Gastroesophageal sphincter (tissue), 4 donors: ENCODE measurements around the gene FBXW8. TPM values are rescaled to one million over a fixed set of nuclear protein-coding genes. Genes with fewer than 3 reads are reported as not detected.

Source experiments
- ATAC-seq: fragments of 150-250 bp; one replicate; pipeline ENCODE4 v1.9.1; 2016; ENCODE audit warnings: mild to moderate bottlenecking, moderate library complexity
- H3K27ac ChIP-seq, 4 donors: fragments of 200-600 bp; sonication (generic) in 3 of 4; 1 replicate in 3 of 4; 2 replicates in 1 of 4; pipeline ENCODE4 v1.5.1; 2016 to 2019
- H3K27me3 ChIP-seq: fragments of 200-600 bp; sonication (generic); one replicate; pipeline ENCODE4 v1.5.1; 2019
- H3K36me3 ChIP-seq, 2 donors: fragments of 200-600 bp; sonication (generic); one replicate each; pipeline ENCODE4 v1.5.1; 2019; ENCODE audit warnings: control low read depth in 1 of 2
- H3K4me1 ChIP-seq, 3 donors: fragments of 200-600 bp; sonication (generic); 1 replicate in 2 of 3; 2 replicates in 1 of 3; pipeline ENCODE4 v1.5.1; 2016 to 2019; ENCODE audit warnings: control low read depth in 2 of 3
- H3K4me3 ChIP-seq, 2 donors: fragments of 200-600 bp; sonication (generic); one replicate each; pipeline ENCODE4 v1.5.1; 2019; ENCODE audit warnings: mild to moderate bottlenecking in 1 of 2, moderate library complexity in 1 of 2
- H3K9me3 ChIP-seq, 3 donors: fragments of 200-600 bp; sonication (generic); one replicate each; pipeline ENCODE4 v1.5.1; 2017 to 2019; ENCODE audit warnings: control low read depth in 2 of 3
- EP300 ChIP-seq: sonication (generic); formaldehyde crosslinking; IDR thresholded peaks from one replicate; pipeline ENCODE4 v1.6.1; 2017; ENCODE audit warnings: antibody characterized with exemption, mild to moderate bottlenecking
- POLR2A ChIP-seq, 2 donors: fragments of 450-650 bp; IDR thresholded peaks; one replicate each; pipeline ENCODE4 v1.6.1; 2017; ENCODE audit warnings: antibody characterized with exemption in 2 of 2, mild to moderate bottlenecking in 2 of 2, moderate library complexity in 1 of 2
- POLR2AphosphoS5 ChIP-seq: sonication (generic); formaldehyde crosslinking; IDR thresholded peaks from one replicate; pipeline ENCODE4 v1.6.1; 2017; ENCODE audit warnings: antibody characterized with exemption
- WGBS, 2 donors: methylation state at CpG; one replicate each; pipeline ENCODE4 v1.1.5; 2018; ENCODE audit warnings: low coverage in 1 of 2; 5-methylcytosine and 5-hydroxymethylcytosine counted together
- total RNA-seq, 4 donors: library from RNA; depleted of rRNA; stranded (reverse); fragments of >200 nt; gene quantifications; one replicate each; pipeline ENCODE4 v1.1.0, GENCODE V29; 2016
- TF ChIP-seq, protein P1 (sequence below), 4 experiments: fragments of 200-600 bp in 2 of 4; fragments of 450-650 bp in 2 of 4; sonication (generic) in 1 of 4; IDR thresholded peaks; one replicate each; pipeline ENCODE4 v1.5.1; 2017 to 2019; ENCODE audit warnings: antibody characterized with exemption in 4 of 4, mild to moderate bottlenecking in 2 of 4, moderate library complexity in 2 of 4

The FBXW8 gene
- total RNA-seq, 4 donors from 2014 or later = 10.1 to 17.9 (median 13.7) TPM

- TF ChIP-seq EP300 (no peak), POLR2AphosphoS5 (no peak), POLR2A (IDR thresholded peaks at IDR 0.05) (no peak)
- TF ChIP-seq, protein P1, sequence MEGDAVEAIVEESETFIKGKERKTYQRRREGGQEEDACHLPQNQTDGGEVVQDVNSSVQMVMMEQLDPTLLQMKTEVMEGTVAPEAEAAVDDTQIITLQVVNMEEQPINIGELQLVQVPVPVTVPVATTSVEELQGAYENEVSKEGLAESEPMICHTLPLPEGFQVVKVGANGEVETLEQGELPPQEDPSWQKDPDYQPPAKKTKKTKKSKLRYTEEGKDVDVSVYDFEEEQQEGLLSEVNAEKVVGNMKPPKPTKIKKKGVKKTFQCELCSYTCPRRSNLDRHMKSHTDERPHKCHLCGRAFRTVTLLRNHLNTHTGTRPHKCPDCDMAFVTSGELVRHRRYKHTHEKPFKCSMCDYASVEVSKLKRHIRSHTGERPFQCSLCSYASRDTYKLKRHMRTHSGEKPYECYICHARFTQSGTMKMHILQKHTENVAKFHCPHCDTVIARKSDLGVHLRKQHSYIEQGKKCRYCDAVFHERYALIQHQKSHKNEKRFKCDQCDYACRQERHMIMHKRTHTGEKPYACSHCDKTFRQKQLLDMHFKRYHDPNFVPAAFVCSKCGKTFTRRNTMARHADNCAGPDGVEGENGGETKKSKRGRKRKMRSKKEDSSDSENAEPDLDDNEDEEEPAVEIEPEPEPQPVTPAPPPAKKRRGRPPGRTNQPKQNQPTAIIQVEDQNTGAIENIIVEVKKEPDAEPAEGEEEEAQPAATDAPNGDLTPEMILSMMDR (IDR thresholded peaks at IDR 0.05) = no peak
- ATAC-seq = no peak
Observed at GRCh38 chr12:117015811-117016210, 105.1 kb downstream of the FBXW8 start.

DNA sequence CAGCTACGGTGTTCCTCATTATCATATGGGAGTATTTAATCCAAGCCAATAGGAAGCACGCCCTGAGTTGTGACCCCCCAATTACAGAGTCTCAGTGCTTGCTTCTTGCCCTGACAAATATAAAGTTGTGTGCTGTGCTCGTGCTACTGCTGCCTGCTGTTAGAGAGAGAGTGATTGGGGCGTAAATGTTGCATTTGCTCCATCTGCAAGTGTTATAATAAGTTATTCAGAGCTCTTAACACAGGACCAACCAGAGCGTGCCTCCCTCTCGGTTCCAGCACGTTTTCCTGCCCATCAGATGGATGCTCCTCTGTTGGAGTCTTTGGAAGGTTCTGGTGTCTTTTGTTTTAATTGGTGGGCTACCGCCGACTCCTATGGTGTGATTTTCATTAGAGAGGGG lies 107.1 kb downstream of the FBXW8 start:
- peaks cover 2 to 71% of the 10 kb centered on the region in 2 donors for H3K36me3 ChIP-seq
- 84 to 100% methylated on average over 2 to 9 of the region's 9 CpGs for WGBS, 2 donors

More at GRCh38 chr12:117015811-117016210, 105.1 kb downstream of the FBXW8 start:
- Histone ChIP-seq H3K4me1 (no peaks in the 10 kb centered on the region), H3K27ac (no peak overlapping the region), H3K36me3 (peaks cover 2 to 85% of the 10 kb centered on the region in 2 donors), H3K4me3 (no peak overlapping the region), H3K27me3 (no peaks in the 10 kb centered on the region), H3K9me3 (peaks cover 0 to 27% (median 0%) of the 10 kb centered on the region in 3 donors)

DNA sequence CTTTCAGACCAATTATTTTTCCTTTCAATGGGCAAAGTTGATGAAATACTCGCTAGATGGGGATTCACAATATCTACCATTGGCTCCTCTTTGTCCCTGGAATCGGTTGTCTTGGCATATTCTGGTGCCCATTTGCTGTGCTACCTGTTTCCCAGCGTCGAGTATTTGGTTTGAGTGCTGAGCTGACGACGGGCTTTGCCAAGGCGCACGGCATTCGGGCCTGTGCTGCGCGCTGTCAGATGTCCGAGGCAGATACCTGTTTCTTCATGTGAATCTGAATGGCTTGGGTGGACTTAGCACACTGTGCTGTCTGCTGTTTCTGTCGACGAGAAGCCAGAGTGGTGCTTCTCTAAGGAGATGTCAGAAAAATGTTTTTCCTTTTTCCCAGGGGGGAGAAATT lies 107.5 kb downstream of the FBXW8 start:
- no peak overlapping the region for H3K27ac ChIP-seq
- 89 to 100% methylated on average over 2 to 6 of the region's 14 CpGs for WGBS, 2 donors
- no peak for ATAC-seq
- no peak overlapping the region for H3K4me3 ChIP-seq
- TF ChIP-seq, protein P1 (IDR thresholded peaks at IDR 0.05) = no peak
- no peak for TF ChIP-seq POLR2AphosphoS5
- TF ChIP-seq EP300 = no peak
- TF ChIP-seq POLR2A (IDR thresholded peaks at IDR 0.05) = no peak
- H3K9me3 ChIP-seq = peaks cover 0 to 25% (median 0%) of the 10 kb centered on the region in 3 donors
- H3K27me3 ChIP-seq = no peaks in the 10 kb centered on the region
- no peaks in the 10 kb centered on the region for H3K4me1 ChIP-seq
- peaks cover 2 to 66% of the 10 kb centered on the region in 2 donors for H3K36me3 ChIP-seq

More for the DNA sequence above, 107.1 kb downstream of the FBXW8 start:
- Histone ChIP-seq H3K27me3 (no peaks in the 10 kb centered on the region), H3K9me3 (peaks cover 0 to 27% (median 0%) of the 10 kb centered on the region in 3 donors), H3K4me1 (no peaks in the 10 kb centered on the region), H3K4me3 (no peak overlapping the region), H3K27ac (no peak overlapping the region)
- TF ChIP-seq EP300 (no peak), POLR2AphosphoS5 (no peak), POLR2A (IDR thresholded peaks at IDR 0.05) (no peak)
- TF ChIP-seq, protein P1 (IDR thresholded peaks at IDR 0.05) = no peak
- no peak for ATAC-seq

- peaks cover 2 to 65% of the 10 kb centered on the region in 2 donors for H3K36me3 ChIP-seq
- WGBS, 2 donors = 89 to 100% methylated on average over 3 of the region's 3 CpGs
Observed at GRCh38 chr12:117018685-117019084, 107.9 kb downstream of the FBXW8 start.

GRCh38 chr12:117019866-117020265 lies 109.1 kb downstream of the FBXW8 start:
- 92 to 98% methylated on average over 8 to 12 of the region's 12 CpGs for WGBS, 2 donors
- H3K36me3 ChIP-seq = peaks cover 0 to 65% of the 10 kb centered on the region in 2 donors
- TF ChIP-seq, protein P1 (IDR thresholded peaks at IDR 0.05) = no peak
- TF ChIP-seq POLR2AphosphoS5 = no peak
- no peak for TF ChIP-seq POLR2A (IDR thresholded peaks at IDR 0.05)
- no peak for TF ChIP-seq EP300

More at GRCh38 chr12:117018685-117019084, 107.9 kb downstream of the FBXW8 start:
- H3K9me3 ChIP-seq = peaks cover 0 to 21% (median 0%) of the 10 kb centered on the region in 3 donors
- no peak for ATAC-seq
- no peak overlapping the region for H3K4me3 ChIP-seq
- no peaks in the 10 kb centered on the region for H3K27me3 ChIP-seq
- H3K4me1 ChIP-seq = no peaks in the 10 kb centered on the region
- no peak overlapping the region for H3K27ac ChIP-seq
- TF ChIP-seq, protein P1 (IDR thresholded peaks at IDR 0.05) = no peak
- TF ChIP-seq POLR2A (IDR thresholded peaks at IDR 0.05) (no peak), POLR2AphosphoS5 (no peak), EP300 (no peak)

More at GRCh38 chr12:117019866-117020265, 109.1 kb downstream of the FBXW8 start:
- Histone ChIP-seq H3K9me3 (peaks cover 0 to 9% (median 0%) of the 10 kb centered on the region in 3 donors), H3K27me3 (no peaks in the 10 kb centered on the region), H3K27ac (no peak overlapping the region), H3K4me3 (no peak overlapping the region), H3K4me1 (no peaks in the 10 kb centered on the region)
- no peak for ATAC-seq
